ENCODE results near the gene MRGPRD.
"Not testable (repeated sequence)": the region's sequence is repeated elsewhere in the genome, so short reads cannot be mapped to it uniquely, and the experiment has no call there.

Gene MRGPRD

GRCh38 chr11:69005631-69006368 lies 25.0 kb upstream of the MRGPRD start:
- in situ Hi-C loops (cut with HindIII; ENCODE audit: low sequenced_read_pairs): no loop called here

GRCh38 chr11:69005183-69005630 lies 24.4 kb upstream of the MRGPRD start:
- in situ Hi-C loops (cut with HindIII; ENCODE audit: low sequenced_read_pairs): no loop called here

GRCh38 chr11:69004411-69005182 lies 23.8 kb upstream of the MRGPRD start:
- in situ Hi-C loops (cut with HindIII; ENCODE audit: low sequenced_read_pairs): no loop called here

- in situ Hi-C loops (cut with HindIII; ENCODE audit: low sequenced_read_pairs): no loop called here
Measured at GRCh38 chr11:69003866-69004367, 23.1 kb upstream of the MRGPRD start.

GRCh38 chr11:69003301-69003865 lies 22.6 kb upstream of the MRGPRD start:
- in situ Hi-C loops (cut with HindIII; ENCODE audit: low sequenced_read_pairs): no loop called here

- in situ Hi-C loops (cut with HindIII; ENCODE audit: low sequenced_read_pairs): no loop called here
Measured at GRCh38 chr11:69002570-69003231, 21.9 kb upstream of the MRGPRD start.

GRCh38 chr11:69002110-69002569 lies 21.4 kb upstream of the MRGPRD start:
- in situ Hi-C loops (cut with HindIII; ENCODE audit: low sequenced_read_pairs): no loop called here

GRCh38 chr11:69001243-69002081 lies 20.7 kb upstream of the MRGPRD start:
- in situ Hi-C loops (cut with HindIII; ENCODE audit: low sequenced_read_pairs): no loop called here

GRCh38 chr11:69000831-69001242 lies 20.1 kb upstream of the MRGPRD start:
- in situ Hi-C loops (cut with HindIII; ENCODE audit: low sequenced_read_pairs): no loop called here

- in situ Hi-C loops (cut with HindIII; ENCODE audit: low sequenced_read_pairs): no loop called here
Measured at GRCh38 chr11:69000391-69000790, 19.6 kb upstream of the MRGPRD start.

- in situ Hi-C loops (cut with HindIII; ENCODE audit: low sequenced_read_pairs): not testable (repeated sequence)
Measured at GRCh38 chr11:68999748-69000355, 19.1 kb upstream of the MRGPRD start.

- in situ Hi-C loops (cut with HindIII; ENCODE audit: low sequenced_read_pairs): no loop called here
Measured at GRCh38 chr11:68999093-68999747, 18.4 kb upstream of the MRGPRD start.

GRCh38 chr11:68998390-68998911 lies 17.7 kb upstream of the MRGPRD start:
- in situ Hi-C loops (cut with HindIII; ENCODE audit: low sequenced_read_pairs): no loop called here

GRCh38 chr11:68997995-68998348 lies 17.2 kb upstream of the MRGPRD start:
- in situ Hi-C loops (cut with HindIII; ENCODE audit: low sequenced_read_pairs): no loop called here

- in situ Hi-C loops (cut with HindIII; ENCODE audit: low sequenced_read_pairs): no loop called here
Measured at GRCh38 chr11:68997124-68997994, 16.6 kb upstream of the MRGPRD start.

GRCh38 chr11:68996376-68997123 lies 15.8 kb upstream of the MRGPRD start:
- in situ Hi-C loops (cut with HindIII; ENCODE audit: low sequenced_read_pairs): no loop called here

GRCh38 chr11:68994894-68995285 lies 14.1 kb upstream of the MRGPRD start:
- in situ Hi-C loops (cut with HindIII; ENCODE audit: low sequenced_read_pairs): no loop called here
